ENCODE data around the gene ALPL. TPM values are rescaled to one million over a fixed set of nuclear protein-coding genes. Genes with fewer than 3 reads are reported as not detected.

ALPL gene
- total and polyA plus RNA-seq, 2 of the 4 experiments (the other 2 are of a cell fraction), result 0.54 to 2.2 TPM

DNA sequence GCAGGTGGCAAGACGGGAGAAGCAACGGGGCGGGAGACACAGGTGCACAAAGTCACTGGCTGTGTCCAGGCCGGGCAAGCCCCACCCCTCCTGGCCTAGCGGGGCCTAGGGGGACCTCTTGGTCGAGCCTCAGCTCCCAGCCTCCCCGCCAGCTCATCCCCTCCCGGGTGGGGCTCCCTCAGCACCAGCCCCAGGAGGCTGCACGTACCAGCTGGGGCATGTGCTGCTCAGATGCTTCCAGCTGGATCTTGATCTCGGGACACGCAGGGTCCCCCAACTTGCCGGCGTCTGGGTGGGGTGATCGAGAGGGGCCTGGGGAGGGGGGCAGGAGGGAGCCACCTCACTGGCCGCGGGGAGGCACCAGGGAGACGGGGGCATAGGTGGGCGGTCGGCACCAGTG, 88.5 kb downstream of the ALPL start:
- Histone ChIP-seq H2AFZ (replicated peaks; ENCODE audit: low read length, poor library complexity) (no peak overlapping the region), H3K4me1 (ENCODE audit: control insufficient read depth, insufficient read depth, low read length) (no peaks in the 10 kb centered on the region), H4K20me1 (ENCODE audit: insufficient read depth, low read length) (no peaks in the 10 kb centered on the region; the same call in 1 of the 2 replicates), H2BK5ac (ENCODE audit: low read depth, low read length, poor library complexity, severe bottlenecking) (no peak overlapping the region), H3K56ac (ENCODE audit: extremely low read depth, insufficient read depth, low read length) (no peak overlapping the region), H4K91ac (ENCODE audit: insufficient read depth, low read depth, low read length) (no peak overlapping the region), H3K27ac (ENCODE audit: insufficient read depth, low read length) (no peak overlapping the region), H3K9ac (ENCODE audit: low read depth, low read length) (no peak overlapping the region), H3K79me1 (ENCODE audit: low read depth in 1 of 2, low read length in 2 of 2) (no peaks in the 10 kb centered on the region), H3K23ac (ENCODE audit: low read depth, low read length) (no peak overlapping the region), H3K27me3 (ENCODE audit: control insufficient read depth, insufficient read depth, low read length) (peaks cover 27% of the 10 kb centered on the region), H2AK5ac (ENCODE audit: low read depth, low read length) (no peak overlapping the region), H2BK20ac (ENCODE audit: low read depth, low read length) (no peak overlapping the region), H3K14ac (replicated peaks; ENCODE audit: low read depth, low read length) (no peak overlapping the region), H3K9me1 (ENCODE audit: insufficient read depth, low read length) (no peaks in the 10 kb centered on the region), H3K36me3 (ENCODE audit: control insufficient read depth, insufficient read depth, low read length) (no peaks in the 10 kb centered on the region), H2BK120ac (ENCODE audit: low read depth, low read length) (no peak overlapping the region), H3K18ac (ENCODE audit: low read depth, low read length) (no peak overlapping the region), H3K4ac (ENCODE audit: low read depth, low read length) (no peak overlapping the region), H4K5ac (ENCODE audit: low read depth, low read length) (no peak overlapping the region), H3K9me3 (ENCODE audit: control insufficient read depth, insufficient read depth, low read length) (no peaks in the 10 kb centered on the region), H2AK9ac (replicated peaks; ENCODE audit: low read depth, low read length, poor library complexity) (no peak overlapping the region), H3K4me2 (ENCODE audit: low read depth, low read length) (no peak overlapping the region), H3K4me3 (ENCODE audit: insufficient read depth, low read depth, low read length) (no peak overlapping the region), H4K8ac (ENCODE audit: low read depth in 2 of 2, low read length in 2 of 2) (no peak overlapping the region), H2BK15ac (ENCODE audit: low read depth, low read length) (no peak overlapping the region)
- WGBS, 2 experiments (ENCODE audit: extremely low coverage in 2 of 2, insufficient read length in 1 of 2), result no CpG with 5 or more reads among the region's 19 CpGs
- ChIA-PET POLR2A (ENCODE audit: unreplicated experiment) (no interaction called here), CTCF (interaction anchor here (1.7 kb wide), 1 partner anchor 229 kb away, joined by 4 read pairs; no protein-coding TSS in a partner anchor)
- ATAC-seq (ENCODE audit: low read depth), result no peak
- no peak for DNase-seq
- in situ Hi-C loops (cut with MboI; ENCODE audit: low sequenced_read_pairs) (no loop called here), intact Hi-C loops (cut with micrococcal nuclease) (no loop called here), dilution Hi-C loops (cut with HindIII; ENCODE audit: low sequenced_read_pairs, unreplicated experiment) (no loop called here)
- no TSS peak for BruUV-seq (replicated peaks)
- TF ChIP-seq RFX5 (IDR thresholded peaks at IDR 0.05; ENCODE audit: low read depth, low read length), result no peak
- no peak for TF ChIP-seq MAFK (IDR thresholded peaks at IDR 0.05; ENCODE audit: low read depth, low read length)
- TF ChIP-seq CEBPB (IDR thresholded peaks at IDR 0.05; ENCODE audit: low read depth, low read length), result no peak
- TF ChIP-seq FOS (IDR thresholded peaks at IDR 0.05; ENCODE audit: low read depth, low read length), result no peak
- TF ChIP-seq RCOR1 (IDR thresholded peaks at IDR 0.05; ENCODE audit: insufficient replicate concordance, low read length), result no peak
- TF ChIP-seq MXI1 (IDR thresholded peaks at IDR 0.05; ENCODE audit: borderline replicate concordance, low read depth, low read length), result no peak
- TF ChIP-seq BHLHE40 (IDR thresholded peaks at IDR 0.05; ENCODE audit: low read depth, low read length), result no peak
- no peak for TF ChIP-seq SMC3 (IDR thresholded peaks at IDR 0.05; ENCODE audit: low read depth, low read length)
- TF ChIP-seq ELK1 (IDR thresholded peaks at IDR 0.05; ENCODE audit: borderline replicate concordance, low read depth, low read length), result no peak
- TF ChIP-seq CTCF (conservative IDR thresholded peaks at IDR 0.05; ENCODE audit: low read depth, low read length), result no peak
- TF ChIP-seq POLR2A (IDR thresholded peaks at IDR 0.05; ENCODE audit: low read depth, low read length), result no peak
- no peak for TF ChIP-seq RAD21 (IDR thresholded peaks at IDR 0.05; ENCODE audit: low read length)

Measured in IMR-90 (cell line).